GM23338 (cell line): ENCODE measurements around the gene PLA2G4F. TPM values are rescaled to one million over a fixed set of nuclear protein-coding genes. Genes with fewer than 3 reads are reported as not detected.

Source experiments
- ATAC-seq: fragments of 200-7000 bp; cut with Tn5 transposase; 3 replicates; pipeline ENCODE4 v1.9.1; 2020
- DNase-seq: peaks from one replicate; pipeline ENCODE4 v3.0.0-alpha.2; 2015; ENCODE audit warnings: low spot score
- H2AFZ ChIP-seq: fragments of 200-600 bp; sonication (generic); 2 replicates; pipeline ENCODE4 v1.8.0; 2016; ENCODE audit warnings: antibody characterized with exemption, mild to moderate bottlenecking, moderate library complexity
- H3F3A ChIP-seq: fragments of 200-600 bp; sonication (generic); replicated peaks from 2 replicates; pipeline ENCODE4 v1.8.0; 2017; ENCODE audit warnings: antibody characterized with exemption, mixed run types, low read depth
- H3K27ac ChIP-seq: fragments of 200-600 bp; sonication (generic); 2 replicates; pipeline ENCODE4 v1.6.1; 2016; ENCODE audit warnings: low read depth
- H3K27me3 ChIP-seq: fragments of 200-600 bp; sonication (generic); 2 replicates; pipeline ENCODE4 v1.8.0; 2016; ENCODE audit warnings: mild to moderate bottlenecking, mixed run types, moderate library complexity; ENCODE audit not compliant: insufficient read depth
- H3K36me3 ChIP-seq: fragments of 200-600 bp; sonication (generic); 2 replicates; pipeline ENCODE4 v1.8.0; 2016; ENCODE audit warnings: mild to moderate bottlenecking; ENCODE audit not compliant: insufficient read depth
- H3K4me1 ChIP-seq: fragments of 200-600 bp; sonication (generic); 2 replicates; pipeline ENCODE4 v1.8.0; 2016; ENCODE audit warnings: mild to moderate bottlenecking, moderate library complexity; ENCODE audit not compliant: insufficient read depth
- H3K4me2 ChIP-seq: fragments of 200-600 bp; sonication (generic); 2 replicates; pipeline ENCODE4 v1.7.1; 2017; ENCODE audit warnings: mixed run types
- H3K4me3 ChIP-seq: fragments of 200-600 bp; sonication (generic); 2 replicates; pipeline ENCODE4 v1.6.1; 2016; ENCODE audit warnings: mixed run types
- H3K79me2 ChIP-seq: fragments of 200-600 bp; sonication (generic); replicated peaks from 2 replicates; pipeline ENCODE4 v1.8.0; 2017; ENCODE audit warnings: mild to moderate bottlenecking; ENCODE audit not compliant: insufficient read depth
- H3K9me2 ChIP-seq: fragments of 200-600 bp; sonication (generic); 2 replicates; pipeline ENCODE4 v1.8.0; 2017; ENCODE audit not compliant: insufficient read depth
- H4K20me1 ChIP-seq: fragments of 200-600 bp; sonication (generic); replicated peaks from 2 replicates; pipeline ENCODE4 v1.8.0; 2017; ENCODE audit warnings: mild to moderate bottlenecking; ENCODE audit not compliant: insufficient read depth
- H3K27ac Mint-ChIP-seq: 2 replicates; pipeline ENCODE4 v1.8.0; 2020; ENCODE audit warnings: inconsistent platforms, mild to moderate bottlenecking, moderate library complexity, mixed read lengths
- H3K27me3 Mint-ChIP-seq: 3 replicates; pipeline ENCODE4 v1.8.0; 2022; ENCODE audit warnings: low read depth, mild to moderate bottlenecking, moderate library complexity, mixed read lengths, inconsistent platforms; ENCODE audit not compliant: insufficient read depth, poor library complexity
- H3K36me3 Mint-ChIP-seq: 3 replicates; pipeline ENCODE4 v1.8.0; 2021; ENCODE audit warnings: low read depth, mild to moderate bottlenecking, inconsistent platforms, moderate library complexity, mixed read lengths
- H3K4me1 Mint-ChIP-seq: 3 replicates; pipeline ENCODE4 v1.8.0; 2020; ENCODE audit warnings: mild to moderate bottlenecking, inconsistent platforms, mixed read lengths
- H3K4me3 Mint-ChIP-seq: 3 replicates; pipeline ENCODE4 v1.8.0; 2021; ENCODE audit warnings: moderate library complexity, mild to moderate bottlenecking, inconsistent platforms, mixed read lengths
- H3K9me3 Mint-ChIP-seq: 3 replicates; pipeline ENCODE4 v1.8.0; 2020; ENCODE audit warnings: moderate library complexity, mild to moderate bottlenecking, inconsistent platforms, mixed read lengths
- CREB1 ChIP-seq: fragments of 250-450 bp; sonication (Bioruptor Pico); IDR thresholded peaks from 2 replicates; pipeline ENCODE4 v1.5.0; 2020; ENCODE audit warnings: low read depth, mild to moderate bottlenecking, moderate library complexity
- EZH2 ChIP-seq: fragments of 200-600 bp; sonication (generic); IDR thresholded peaks from one replicate; pipeline ENCODE4 v1.8.0; 2017; ENCODE audit warnings: antibody characterized with exemption, mild to moderate bottlenecking, low read depth; ENCODE audit not compliant: unreplicated experiment
- EZH2phosphoT487 ChIP-seq: fragments of 200-600 bp; sonication (generic); IDR thresholded peaks from one replicate; pipeline ENCODE4 v1.8.1; 2018; ENCODE audit warnings: antibody characterized with exemption; ENCODE audit not compliant: unreplicated experiment
- JUNB ChIP-seq: IDR thresholded peaks from one replicate; pipeline ENCODE4 v1.6.1; 2016; ENCODE audit warnings: antibody characterized with exemption; ENCODE audit not compliant: unreplicated experiment
- NANOG ChIP-seq: IDR thresholded peaks from 2 replicates; pipeline ENCODE4 v1.6.1; 2016; ENCODE audit warnings: antibody characterized with exemption, borderline replicate concordance
- POLR2AphosphoS5 ChIP-seq: IDR thresholded peaks from 2 replicates; pipeline ENCODE4 v1.6.1; 2016; ENCODE audit warnings: antibody characterized with exemption, low read depth
- STAT1 ChIP-seq: IDR thresholded peaks from one replicate; pipeline ENCODE4 v1.6.1; 2016; ENCODE audit warnings: antibody characterized with exemption; ENCODE audit not compliant: unreplicated experiment
- ZNF114 ChIP-seq: fragments of 250-450 bp; sonication (Bioruptor Pico); IDR thresholded peaks from 2 replicates; pipeline ENCODE4 v1.5.0; 2020; ENCODE audit warnings: mild to moderate bottlenecking, moderate library complexity
- ZNF331 ChIP-seq: fragments of 250-450 bp; sonication (Bioruptor Pico); IDR thresholded peaks from 2 replicates; pipeline ENCODE4 v1.5.0; 2020; ENCODE audit warnings: low read depth, mild to moderate bottlenecking, moderate library complexity
- polyA plus RNA-seq: library from polyadenylated mRNA; unstranded; fragments of >200 nt; fragmentation: Nextera tagmentation; extraction: Ambion mirVana; gene quantifications from 2 replicates; pipeline ENCODE4 v1.2.1, GENCODE V29; 2016
- total RNA-seq: library from RNA; depleted of rRNA; stranded (reverse); fragments of >200 nt; shearing (Covaris generic); gene quantifications from 2 replicates; pipeline ENCODE4 v1.2.3, GENCODE V29; 2014
- TF ChIP-seq, protein P1 (sequence below): fragments of 250-450 bp; sonication (Bioruptor Pico); IDR thresholded peaks from 2 replicates; pipeline ENCODE4 v1.5.0; 2020; ENCODE audit warnings: mild to moderate bottlenecking, moderate library complexity
- TF ChIP-seq, protein P2 (sequence below): IDR thresholded peaks from one replicate; pipeline ENCODE4 v1.6.1; 2018; ENCODE audit warnings: antibody characterized with exemption; ENCODE audit not compliant: unreplicated experiment
- TF ChIP-seq, protein P3 (sequence below), 2 experiments: fragments of 200-600 bp in 1 of 2; sonication (generic) in 1 of 2; conservative IDR thresholded peaks; 2 replicates each; pipeline versions ENCODE4 v1.5.1 to v1.6.1; 2016 to 2017; ENCODE audit warnings: antibody characterized with exemption in 2 of 2, low read depth in 2 of 2, mild to moderate bottlenecking in 2 of 2, moderate library complexity in 1 of 2

PLA2G4F gene
- total and polyA plus RNA-seq, 2 experiments from 2014 or later, result not detected

DNA sequence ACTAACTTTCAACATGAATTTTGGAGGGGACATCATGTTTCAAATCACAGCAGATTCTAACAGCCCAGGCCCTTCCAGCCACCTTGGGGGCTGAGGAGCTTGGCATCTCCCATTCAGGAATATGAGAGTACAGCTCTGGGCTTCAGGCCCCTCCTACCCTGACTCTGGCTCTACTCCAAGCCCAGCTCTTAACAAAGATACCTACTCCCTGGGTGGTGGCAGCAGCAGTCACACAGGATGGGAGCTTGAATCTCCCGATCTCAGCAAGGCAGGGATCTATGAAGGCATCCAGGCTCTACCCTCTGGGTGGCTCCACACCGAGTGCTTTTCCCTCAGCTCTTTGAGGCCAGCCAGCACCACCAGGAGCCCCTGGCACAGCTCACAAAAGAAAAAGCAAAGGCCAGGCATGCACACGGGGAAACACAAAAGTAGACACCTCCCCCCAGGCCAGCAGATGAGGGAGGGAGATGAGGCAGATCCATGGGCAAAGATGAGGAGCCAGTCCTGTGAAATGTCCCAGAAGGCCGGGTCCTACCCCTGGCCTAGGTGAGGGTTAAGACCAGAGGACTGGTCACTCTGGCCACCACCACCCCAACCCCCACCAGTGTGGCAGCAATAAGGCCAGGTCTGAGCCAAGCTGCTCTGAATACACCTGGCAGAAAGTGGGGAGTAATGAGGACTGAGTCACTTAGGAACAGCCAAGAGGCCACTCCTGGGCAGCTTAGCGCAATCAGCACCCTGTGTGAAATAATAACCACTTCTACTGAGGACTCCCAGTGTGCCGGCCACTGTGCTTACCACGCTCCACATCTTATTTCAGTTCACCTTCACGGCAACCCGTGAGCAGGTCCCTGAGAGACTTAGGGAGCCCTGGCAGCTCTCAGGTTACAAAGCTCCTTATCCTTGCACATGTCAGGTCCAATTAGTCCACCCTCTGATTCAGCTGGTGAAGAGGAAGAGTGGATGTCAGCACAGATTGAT is 24.3 kb downstream of the PLA2G4F start (continued):
- TF ChIP-seq, protein P1, sequence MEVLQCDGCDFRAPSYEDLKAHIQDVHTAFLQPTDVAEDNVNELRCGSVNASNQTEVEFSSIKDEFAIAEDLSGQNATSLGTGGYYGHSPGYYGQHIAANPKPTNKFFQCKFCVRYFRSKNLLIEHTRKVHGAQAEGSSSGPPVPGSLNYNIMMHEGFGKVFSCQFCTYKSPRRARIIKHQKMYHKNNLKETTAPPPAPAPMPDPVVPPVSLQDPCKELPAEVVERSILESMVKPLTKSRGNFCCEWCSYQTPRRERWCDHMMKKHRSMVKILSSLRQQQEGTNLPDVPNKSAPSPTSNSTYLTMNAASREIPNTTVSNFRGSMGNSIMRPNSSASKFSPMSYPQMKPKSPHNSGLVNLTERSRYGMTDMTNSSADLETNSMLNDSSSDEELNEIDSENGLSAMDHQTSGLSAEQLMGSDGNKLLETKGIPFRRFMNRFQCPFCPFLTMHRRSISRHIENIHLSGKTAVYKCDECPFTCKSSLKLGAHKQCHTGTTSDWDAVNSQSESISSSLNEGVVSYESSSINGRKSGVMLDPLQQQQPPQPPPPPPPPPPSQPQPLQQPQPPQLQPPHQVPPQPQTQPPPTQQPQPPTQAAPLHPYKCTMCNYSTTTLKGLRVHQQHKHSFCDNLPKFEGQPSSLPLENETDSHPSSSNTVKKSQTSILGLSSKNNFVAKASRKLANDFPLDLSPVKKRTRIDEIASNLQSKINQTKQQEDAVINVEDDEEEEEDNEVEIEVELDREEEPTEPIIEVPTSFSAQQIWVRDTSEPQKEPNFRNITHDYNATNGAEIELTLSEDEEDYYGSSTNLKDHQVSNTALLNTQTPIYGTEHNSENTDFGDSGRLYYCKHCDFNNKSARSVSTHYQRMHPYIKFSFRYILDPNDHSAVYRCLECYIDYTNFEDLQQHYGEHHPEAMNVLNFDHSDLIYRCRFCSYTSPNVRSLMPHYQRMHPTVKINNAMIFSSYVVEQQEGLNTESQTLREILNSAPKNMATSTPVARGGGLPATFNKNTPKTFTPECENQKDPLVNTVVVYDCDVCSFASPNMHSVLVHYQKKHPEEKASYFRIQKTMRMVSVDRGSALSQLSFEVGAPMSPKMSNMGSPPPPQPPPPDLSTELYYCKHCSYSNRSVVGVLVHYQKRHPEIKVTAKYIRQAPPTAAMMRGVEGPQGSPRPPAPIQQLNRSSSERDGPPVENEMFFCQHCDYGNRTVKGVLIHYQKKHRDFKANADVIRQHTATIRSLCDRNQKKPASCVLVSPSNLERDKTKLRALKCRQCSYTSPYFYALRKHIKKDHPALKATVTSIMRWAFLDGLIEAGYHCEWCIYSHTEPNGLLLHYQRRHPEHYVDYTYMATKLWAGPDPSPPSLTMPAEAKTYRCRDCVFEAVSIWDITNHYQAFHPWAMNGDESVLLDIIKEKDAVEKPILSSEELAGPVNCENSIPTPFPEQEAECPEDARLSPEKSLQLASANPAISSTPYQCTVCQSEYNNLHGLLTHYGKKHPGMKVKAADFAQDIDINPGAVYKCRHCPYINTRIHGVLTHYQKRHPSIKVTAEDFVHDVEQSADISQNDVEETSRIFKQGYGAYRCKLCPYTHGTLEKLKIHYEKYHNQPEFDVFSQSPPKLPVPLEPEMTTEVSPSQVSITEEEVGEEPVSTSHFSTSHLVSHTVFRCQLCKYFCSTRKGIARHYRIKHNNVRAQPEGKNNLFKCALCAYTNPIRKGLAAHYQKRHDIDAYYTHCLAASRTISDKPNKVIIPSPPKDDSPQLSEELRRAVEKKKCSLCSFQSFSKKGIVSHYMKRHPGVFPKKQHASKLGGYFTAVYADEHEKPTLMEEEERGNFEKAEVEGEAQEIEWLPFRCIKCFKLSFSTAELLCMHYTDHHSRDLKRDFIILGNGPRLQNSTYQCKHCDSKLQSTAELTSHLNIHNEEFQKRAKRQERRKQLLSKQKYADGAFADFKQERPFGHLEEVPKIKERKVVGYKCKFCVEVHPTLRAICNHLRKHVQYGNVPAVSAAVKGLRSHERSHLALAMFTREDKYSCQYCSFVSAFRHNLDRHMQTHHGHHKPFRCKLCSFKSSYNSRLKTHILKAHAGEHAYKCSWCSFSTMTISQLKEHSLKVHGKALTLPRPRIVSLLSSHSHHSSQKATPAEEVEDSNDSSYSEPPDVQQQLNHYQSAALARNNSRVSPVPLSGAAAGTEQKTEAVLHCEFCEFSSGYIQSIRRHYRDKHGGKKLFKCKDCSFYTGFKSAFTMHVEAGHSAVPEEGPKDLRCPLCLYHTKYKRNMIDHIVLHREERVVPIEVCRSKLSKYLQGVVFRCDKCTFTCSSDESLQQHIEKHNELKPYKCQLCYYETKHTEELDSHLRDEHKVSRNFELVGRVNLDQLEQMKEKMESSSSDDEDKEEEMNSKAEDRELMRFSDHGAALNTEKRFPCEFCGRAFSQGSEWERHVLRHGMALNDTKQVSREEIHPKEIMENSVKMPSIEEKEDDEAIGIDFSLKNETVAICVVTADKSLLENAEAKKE (CRISPR knock-in tag), result no peak
- TF ChIP-seq NANOG (no peak), EZH2 (no peak), JUNB (no peak)

- H3K27ac Mint-ChIP-seq, result no peak overlapping the region
- H3K4me3 Mint-ChIP-seq, result no peak overlapping the region
- ATAC-seq, result no peak
- Histone ChIP-seq H2AFZ (no peak overlapping the region), H3K79me2 (no peaks in the 10 kb centered on the region), H3K4me2 (no peak overlapping the region), H4K20me1 (no peaks in the 10 kb centered on the region), H3K36me3 (no peaks in the 10 kb centered on the region), H3K4me1 (no peaks in the 10 kb centered on the region; the same call in 1 of the 2 replicates), H3K27me3 (no peaks in the 10 kb centered on the region), H3F3A (no peaks in the 10 kb centered on the region), H3K9me2 (no peaks in the 10 kb centered on the region), H3K27ac (no peak overlapping the region), H3K4me3 (no peak overlapping the region)
- no peak for DNase-seq
- peaks cover 9% of the 10 kb centered on the region; the same call in 2 of the 3 replicates for H3K4me1 Mint-ChIP-seq
- no peaks in the 10 kb centered on the region for H3K36me3 Mint-ChIP-seq
- H3K9me3 Mint-ChIP-seq, result no peaks in the 10 kb centered on the region
- H3K27me3 Mint-ChIP-seq, result peaks cover 7% of the 10 kb centered on the region
- TF ChIP-seq NANOG (no peak), ZNF331 (CRISPR knock-in tag) (no peak), CREB1 (CRISPR knock-in tag) (no peak), ZNF114 (CRISPR knock-in tag) (no peak), POLR2AphosphoS5 (no peak), EZH2 (no peak), JUNB (no peak), EZH2phosphoT487 (no peak), STAT1 (no peak)
- TF ChIP-seq, protein P2, sequence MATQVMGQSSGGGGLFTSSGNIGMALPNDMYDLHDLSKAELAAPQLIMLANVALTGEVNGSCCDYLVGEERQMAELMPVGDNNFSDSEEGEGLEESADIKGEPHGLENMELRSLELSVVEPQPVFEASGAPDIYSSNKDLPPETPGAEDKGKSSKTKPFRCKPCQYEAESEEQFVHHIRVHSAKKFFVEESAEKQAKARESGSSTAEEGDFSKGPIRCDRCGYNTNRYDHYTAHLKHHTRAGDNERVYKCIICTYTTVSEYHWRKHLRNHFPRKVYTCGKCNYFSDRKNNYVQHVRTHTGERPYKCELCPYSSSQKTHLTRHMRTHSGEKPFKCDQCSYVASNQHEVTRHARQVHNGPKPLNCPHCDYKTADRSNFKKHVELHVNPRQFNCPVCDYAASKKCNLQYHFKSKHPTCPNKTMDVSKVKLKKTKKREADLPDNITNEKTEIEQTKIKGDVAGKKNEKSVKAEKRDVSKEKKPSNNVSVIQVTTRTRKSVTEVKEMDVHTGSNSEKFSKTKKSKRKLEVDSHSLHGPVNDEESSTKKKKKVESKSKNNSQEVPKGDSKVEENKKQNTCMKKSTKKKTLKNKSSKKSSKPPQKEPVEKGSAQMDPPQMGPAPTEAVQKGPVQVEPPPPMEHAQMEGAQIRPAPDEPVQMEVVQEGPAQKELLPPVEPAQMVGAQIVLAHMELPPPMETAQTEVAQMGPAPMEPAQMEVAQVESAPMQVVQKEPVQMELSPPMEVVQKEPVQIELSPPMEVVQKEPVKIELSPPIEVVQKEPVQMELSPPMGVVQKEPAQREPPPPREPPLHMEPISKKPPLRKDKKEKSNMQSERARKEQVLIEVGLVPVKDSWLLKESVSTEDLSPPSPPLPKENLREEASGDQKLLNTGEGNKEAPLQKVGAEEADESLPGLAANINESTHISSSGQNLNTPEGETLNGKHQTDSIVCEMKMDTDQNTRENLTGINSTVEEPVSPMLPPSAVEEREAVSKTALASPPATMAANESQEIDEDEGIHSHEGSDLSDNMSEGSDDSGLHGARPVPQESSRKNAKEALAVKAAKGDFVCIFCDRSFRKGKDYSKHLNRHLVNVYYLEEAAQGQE, result no peak
- TF ChIP-seq, protein P3, sequence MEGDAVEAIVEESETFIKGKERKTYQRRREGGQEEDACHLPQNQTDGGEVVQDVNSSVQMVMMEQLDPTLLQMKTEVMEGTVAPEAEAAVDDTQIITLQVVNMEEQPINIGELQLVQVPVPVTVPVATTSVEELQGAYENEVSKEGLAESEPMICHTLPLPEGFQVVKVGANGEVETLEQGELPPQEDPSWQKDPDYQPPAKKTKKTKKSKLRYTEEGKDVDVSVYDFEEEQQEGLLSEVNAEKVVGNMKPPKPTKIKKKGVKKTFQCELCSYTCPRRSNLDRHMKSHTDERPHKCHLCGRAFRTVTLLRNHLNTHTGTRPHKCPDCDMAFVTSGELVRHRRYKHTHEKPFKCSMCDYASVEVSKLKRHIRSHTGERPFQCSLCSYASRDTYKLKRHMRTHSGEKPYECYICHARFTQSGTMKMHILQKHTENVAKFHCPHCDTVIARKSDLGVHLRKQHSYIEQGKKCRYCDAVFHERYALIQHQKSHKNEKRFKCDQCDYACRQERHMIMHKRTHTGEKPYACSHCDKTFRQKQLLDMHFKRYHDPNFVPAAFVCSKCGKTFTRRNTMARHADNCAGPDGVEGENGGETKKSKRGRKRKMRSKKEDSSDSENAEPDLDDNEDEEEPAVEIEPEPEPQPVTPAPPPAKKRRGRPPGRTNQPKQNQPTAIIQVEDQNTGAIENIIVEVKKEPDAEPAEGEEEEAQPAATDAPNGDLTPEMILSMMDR (conservative IDR thresholded peaks at IDR 0.05; ENCODE audit: low read depth in 2 of 2), result no peak
These were observed 25.4 kb downstream of the PLA2G4F start for GRCh38 chr15:42131006-42131405.
